Bone marrow (tissue), 2 donors: Measurements from ENCODE around the gene PARD3.
A peak's percentile ranks its signal among the peaks of the same experiment; 100 is the strongest.
"Not testable (repeated sequence)": the region's sequence is repeated elsewhere in the genome, so short reads cannot be mapped to it uniquely, and the experiment has no call there.

Experiments used
- DNase-seq, 2 donors: peaks; one replicate each; lab custom pipeline; 2025; lab: John Stamatoyannopoulos, UW

PARD3 gene

GRCh38 chr10:34648919-34649318, 166.2 kb downstream of the PARD3 start:
- no peak for DNase-seq

DNA sequence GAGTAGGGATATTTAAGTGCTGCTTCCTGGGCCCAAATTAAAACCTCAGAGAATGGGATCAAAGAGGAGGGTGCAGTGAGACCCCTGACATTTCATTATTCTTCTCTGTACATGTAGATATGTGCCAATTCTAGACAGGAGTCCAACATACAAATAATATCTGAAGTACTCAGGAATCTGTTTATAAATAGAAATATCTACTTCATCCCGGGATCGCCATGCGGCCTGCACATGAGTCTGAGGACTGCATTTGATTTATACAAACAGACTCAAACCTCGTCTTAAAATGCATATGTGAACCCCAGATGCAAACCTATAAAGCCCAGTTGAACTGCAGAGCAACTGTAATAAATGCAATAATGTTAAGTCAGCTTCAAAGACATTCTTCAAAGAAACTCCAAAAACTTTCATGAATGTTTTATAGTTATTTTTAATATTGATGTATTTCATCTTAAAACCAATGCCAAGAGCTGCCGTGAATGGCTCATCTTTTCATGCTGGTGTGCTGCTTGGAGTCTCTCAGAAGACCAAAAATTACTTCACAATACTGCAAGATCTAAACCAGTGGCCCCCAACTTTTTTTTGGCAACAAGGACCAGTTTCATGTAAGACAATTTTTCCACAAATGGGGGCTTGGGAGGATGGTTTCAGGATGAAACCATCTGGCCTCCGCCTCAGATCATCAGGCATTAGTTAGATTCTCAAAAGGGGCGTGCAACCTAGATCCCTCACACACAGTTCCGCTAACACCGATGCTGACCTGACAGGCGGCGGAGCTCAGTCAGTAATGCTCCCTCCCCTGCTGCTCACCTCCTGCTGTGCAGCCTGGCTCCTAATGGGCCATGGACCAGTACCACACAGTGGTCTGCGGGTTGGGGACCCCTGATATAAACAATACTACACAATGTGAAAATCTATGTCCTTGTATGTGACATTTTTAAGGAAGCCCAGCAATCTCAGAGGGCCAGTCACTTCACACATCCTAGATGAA, 166.9 kb downstream of the PARD3 start:
- DNase-seq: no peak

GRCh38 chr10:34647160-34647559, 167.9 kb downstream of the PARD3 start:
- no peak for DNase-seq

DNA sequence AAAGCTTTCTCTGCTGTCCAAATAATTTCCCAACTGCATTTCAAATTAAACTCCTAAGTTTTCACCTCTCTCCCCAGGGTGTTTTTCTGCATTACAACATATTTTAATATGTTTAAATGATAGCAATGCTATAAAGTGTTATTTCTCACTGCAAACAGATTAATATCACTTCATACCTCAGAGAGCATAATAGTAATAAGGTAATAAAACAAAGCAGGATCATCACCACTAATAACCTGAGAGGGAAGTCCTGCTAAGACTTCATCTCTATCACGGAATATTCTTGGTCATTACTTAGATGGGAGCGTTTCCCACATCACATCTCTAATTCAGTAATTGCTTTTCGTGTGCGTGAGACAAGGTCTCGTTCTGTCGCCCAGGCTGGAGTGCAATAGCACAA, 168.8 kb downstream of the PARD3 start:
- no peak for DNase-seq

- not testable (repeated sequence) for DNase-seq
Observed at GRCh38 chr10:34644815-34645214, 170.3 kb downstream of the PARD3 start.

- no peak for DNase-seq
Observed at GRCh38 chr10:34644224-34644623, 170.9 kb downstream of the PARD3 start.

DNA sequence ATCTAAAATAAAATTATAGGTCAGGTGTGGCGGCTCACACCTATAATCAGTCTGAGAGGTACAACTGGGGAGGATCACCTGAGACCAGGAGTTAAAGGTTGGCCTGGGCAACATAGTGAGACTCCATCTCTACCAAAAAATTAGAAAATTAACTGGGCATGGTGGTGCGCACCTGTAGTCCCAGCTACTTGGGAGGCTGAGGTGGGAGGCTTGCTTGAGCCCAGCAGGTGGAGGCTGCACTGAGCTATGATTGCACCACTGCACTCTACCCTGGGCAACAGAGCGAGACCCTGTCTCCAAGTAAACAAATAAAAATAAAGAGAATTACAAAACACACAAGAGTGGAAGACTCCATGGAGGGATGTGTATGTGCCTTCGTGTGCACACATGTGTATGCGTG, 171.5 kb downstream of the PARD3 start:
- DNase-seq: no peak

- no peak for DNase-seq
Observed at GRCh38 chr10:34641913-34642558, 173.1 kb downstream of the PARD3 start.

GRCh38 chr10:34641147-34641912, 173.8 kb downstream of the PARD3 start:
- no peak for DNase-seq

- DNase-seq: peak; percentile 4 to 43
Observed at GRCh38 chr10:34638406-34639054, 176.6 kb downstream of the PARD3 start.

DNA sequence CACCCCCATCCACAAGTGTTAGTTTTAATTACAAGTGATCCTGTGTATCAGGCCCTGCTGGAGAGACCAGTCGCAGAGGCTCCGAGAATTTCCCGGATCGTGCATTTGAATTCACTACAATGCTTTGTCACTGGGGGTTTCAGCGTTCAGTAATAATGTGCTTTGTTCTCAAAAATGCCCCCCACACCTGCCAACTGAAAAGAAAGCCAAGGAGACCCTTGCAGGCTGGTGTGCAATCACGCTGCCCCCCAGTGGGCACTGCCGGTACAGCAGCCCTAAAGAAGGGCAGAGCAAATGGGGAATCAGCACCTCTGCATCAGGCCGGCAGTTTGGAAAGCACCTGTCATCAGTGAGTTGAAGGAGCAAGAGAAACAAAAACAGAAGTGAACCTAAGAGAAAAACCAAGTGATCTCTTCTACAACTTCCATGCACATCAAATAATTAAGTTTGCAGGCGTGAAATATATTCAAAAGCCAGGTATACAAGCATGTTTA, 177.6 kb downstream of the PARD3 start:
- DNase-seq: peak in 1 of 2 donors; percentile 5

DNA sequence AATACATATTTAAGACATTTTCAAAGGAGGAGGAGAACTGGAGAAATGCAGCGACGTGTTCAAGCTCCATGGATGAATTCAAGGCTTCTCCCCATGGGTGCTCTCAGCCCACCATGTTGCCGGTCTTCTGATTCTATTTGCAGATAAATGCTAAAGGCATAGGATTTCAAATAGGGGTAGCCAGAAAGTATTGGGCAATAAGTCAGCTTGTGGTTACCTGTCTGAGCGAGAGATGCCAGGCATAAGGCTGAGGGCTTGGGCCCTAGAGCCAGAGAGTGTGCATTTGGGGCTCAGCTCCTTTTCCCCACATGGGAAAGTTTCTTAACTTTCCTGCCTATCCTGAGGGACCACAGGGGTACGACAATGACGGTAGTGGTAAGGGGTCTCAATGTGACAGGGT, 180.0 kb downstream of the PARD3 start:
- DNase-seq: no peak

GRCh38 chr10:34633374-34633773, 181.7 kb downstream of the PARD3 start:
- DNase-seq: no peak

DNA sequence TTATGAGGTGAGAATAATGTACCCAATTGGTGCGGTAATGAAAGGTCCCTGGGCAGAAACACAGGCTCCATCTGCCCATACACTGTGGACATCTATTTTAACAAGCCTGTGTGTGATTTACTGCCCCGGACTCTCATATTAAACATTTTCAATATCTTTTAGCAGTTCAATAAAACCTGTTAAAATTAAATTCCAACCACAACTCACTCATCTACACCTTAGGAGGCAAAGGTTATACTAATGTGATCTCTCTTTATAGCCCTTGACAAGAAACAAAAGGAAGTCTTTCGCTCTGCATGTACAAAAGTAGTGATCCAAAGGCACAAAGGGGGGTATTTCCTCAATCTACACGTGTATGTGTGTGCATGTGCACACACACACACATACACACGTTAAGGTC, 186.0 kb downstream of the PARD3 start:
- DNase-seq: no peak

DNA sequence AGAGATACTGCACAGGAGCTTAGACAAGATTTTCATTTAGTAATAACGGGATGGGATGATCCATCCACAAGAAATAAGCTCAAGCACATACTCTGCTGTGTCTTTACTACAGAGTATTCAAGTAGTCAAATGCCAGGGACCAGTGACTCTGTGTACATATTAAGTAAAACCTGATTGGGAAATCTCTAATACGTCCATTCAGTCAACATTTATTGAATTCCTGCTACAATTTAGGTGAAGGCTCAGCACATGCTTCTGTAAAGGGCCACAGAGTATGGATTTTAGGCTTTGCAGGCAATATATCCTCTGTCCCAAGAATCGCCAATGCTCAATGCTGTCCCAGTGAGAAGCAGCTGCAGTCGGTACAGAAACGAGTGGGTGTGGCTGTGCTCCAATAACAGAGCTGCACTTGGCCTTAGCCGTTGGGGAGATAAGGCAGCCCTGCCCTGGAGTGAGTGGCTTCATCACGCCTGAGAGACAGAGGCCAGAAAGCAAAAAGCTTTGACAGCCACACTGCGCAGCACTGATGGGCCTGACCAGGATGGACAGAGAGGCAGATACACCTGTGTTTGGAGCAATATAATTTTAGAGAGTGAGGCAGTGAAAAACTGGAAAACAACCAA, 186.8 kb downstream of the PARD3 start:
- no peak for DNase-seq

GRCh38 chr10:34627741-34628140, 187.4 kb downstream of the PARD3 start:
- DNase-seq: no peak

GRCh38 chr10:34627331-34627730, 187.8 kb downstream of the PARD3 start:
- no peak for DNase-seq

DNA sequence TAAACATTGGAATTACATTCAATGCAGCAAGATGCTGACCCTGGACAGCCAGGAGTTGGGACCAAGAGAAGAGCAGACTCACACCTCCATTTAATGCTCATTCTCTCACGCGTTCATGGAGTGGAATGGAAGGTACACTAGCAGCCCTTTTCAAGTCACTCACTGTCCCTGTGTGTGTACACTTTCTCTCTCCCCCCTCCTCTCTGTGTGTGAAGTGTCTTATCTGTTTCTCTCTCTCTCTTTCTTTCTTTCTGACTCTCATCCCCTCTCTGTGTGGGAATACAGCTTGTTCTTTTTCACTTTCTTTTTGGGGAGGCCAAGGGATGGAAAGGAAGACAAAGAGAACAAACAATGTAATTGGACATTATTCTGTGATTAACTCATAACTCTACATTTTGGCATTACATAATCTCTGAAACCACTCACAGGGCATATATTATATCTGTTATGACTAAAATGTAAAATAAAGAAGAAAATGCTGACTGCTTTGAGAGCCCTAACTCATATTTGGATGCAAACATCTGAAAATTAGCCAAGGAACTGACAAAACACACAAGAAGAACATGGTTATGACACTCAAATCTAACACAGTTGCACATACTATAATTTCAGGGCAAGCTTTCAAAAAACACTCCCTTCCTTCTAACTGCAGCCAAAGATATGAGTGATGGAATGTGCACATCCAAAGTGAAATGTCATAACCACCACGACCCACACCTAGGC, 188.8 kb downstream of the PARD3 start:
- DNase-seq: no peak

- no peak for DNase-seq
Observed at GRCh38 chr10:34624323-34625153, 190.6 kb downstream of the PARD3 start.

- no peak for DNase-seq
Observed at GRCh38 chr10:34622945-34623344, 192.2 kb downstream of the PARD3 start.
